ENCODE results near the gene TBC1D10A.

The TBC1D10A gene

DNA sequence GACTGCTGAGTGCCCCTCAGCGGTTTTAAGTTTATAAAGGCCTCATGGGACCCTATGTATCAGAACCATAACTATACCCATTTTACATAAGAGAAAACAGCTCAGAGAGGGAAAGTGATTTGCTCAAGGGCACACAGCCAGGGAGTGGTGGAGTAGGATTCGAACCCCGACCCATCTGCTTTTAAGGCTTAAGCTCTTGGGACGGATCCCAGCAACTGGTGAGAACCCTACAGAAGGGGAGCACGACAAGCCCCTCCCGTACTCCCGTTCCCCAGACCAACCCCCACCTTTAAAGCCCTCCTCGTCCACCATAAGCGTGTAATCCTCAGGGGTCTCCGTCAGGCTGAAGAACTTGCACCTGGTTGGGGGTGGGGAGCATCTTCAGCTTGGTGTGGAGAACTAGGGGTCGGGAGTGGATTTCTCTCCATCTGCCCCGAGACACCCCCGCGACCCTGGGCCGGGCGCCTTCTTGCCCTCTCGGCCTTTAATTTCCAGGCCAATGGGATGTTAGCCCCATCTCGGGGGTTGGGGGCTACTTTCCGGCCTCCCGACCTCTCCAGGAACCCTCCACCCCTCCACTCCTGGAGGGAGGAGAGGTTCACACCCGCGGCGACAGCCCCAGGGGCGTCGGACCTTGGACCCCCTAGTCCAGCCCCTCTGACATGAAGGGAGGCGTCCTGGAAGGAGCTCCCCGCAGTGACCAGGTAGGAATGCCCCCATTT lies 38.2 kb downstream of the TBC1D10A start:
- Histone ChIP-seq H3K9me3 (ENCODE audit: control insufficient read depth, low read length) (no peaks in the 10 kb centered on the region), H3K4me1 (ENCODE audit: control insufficient read depth, insufficient read depth, low read length) (peaks cover 34% of the 10 kb centered on the region), H3K4me3 (ENCODE audit: low read length) (peak overlapping the region; percentile 83), H3K27me3 (replicated peaks; ENCODE audit: control insufficient read depth, insufficient read depth, low read length) (no peaks in the 10 kb centered on the region), H3K36me3 (ENCODE audit: control insufficient read depth, insufficient read depth, low read length, severe bottlenecking) (peaks cover 32% of the 10 kb centered on the region), H3K9ac (ENCODE audit: low read length) (peak overlapping the region; percentile 86)
- DNase-seq (ENCODE audit: low read depth), result no peak

DNA sequence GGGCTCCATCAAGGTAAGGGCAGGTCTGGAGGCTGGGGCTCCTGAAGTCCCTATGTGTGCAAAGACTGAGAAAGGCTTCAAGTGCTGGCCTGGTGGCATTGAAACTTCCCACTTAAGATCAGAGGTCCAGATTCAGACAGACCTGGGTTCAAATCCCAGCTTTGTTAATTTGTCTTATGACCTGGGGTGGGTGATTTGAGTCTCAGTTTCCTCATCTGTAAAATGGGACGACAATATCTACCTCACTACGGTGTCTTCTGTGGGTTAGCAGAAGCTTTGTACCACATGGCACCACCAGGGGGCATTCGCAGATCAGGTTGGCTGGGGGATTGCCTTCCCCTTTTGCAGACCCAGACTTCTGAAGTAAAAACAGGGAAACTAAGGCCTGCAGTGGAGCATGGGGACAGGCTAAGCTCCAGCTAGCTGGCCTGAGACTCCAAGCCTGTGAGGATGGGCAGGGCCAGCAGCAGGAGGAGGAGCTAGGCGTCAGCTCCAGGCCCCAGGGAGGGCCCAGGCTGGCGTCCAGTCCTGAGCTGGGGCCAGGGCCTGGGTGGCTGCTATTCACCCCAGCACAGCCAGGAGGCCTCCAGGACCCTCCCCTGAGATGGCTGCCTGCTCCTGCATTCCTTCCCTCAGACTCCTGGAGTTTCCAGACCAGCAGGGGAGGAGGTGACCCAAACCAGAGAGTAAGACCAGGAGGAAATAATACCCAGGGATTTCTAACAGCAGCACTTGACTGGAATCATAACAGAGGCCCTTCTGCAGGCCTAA lies 38.9 kb downstream of the TBC1D10A start:
- peak; percentile 95 for DNase-seq (ENCODE audit: low read depth)
- Histone ChIP-seq H3K36me3 (ENCODE audit: control insufficient read depth, insufficient read depth, low read length, severe bottlenecking) (peaks cover 24% of the 10 kb centered on the region), H3K27me3 (replicated peaks; ENCODE audit: control insufficient read depth, insufficient read depth, low read length) (no peaks in the 10 kb centered on the region), H3K4me3 (ENCODE audit: low read length) (peak overlapping the region; percentile 83), H3K9me3 (ENCODE audit: control insufficient read depth, low read length) (no peaks in the 10 kb centered on the region), H3K9ac (ENCODE audit: low read length) (peak overlapping the region; percentile 86), H3K4me1 (ENCODE audit: control insufficient read depth, insufficient read depth, low read length) (peaks cover 34% of the 10 kb centered on the region)

DNA sequence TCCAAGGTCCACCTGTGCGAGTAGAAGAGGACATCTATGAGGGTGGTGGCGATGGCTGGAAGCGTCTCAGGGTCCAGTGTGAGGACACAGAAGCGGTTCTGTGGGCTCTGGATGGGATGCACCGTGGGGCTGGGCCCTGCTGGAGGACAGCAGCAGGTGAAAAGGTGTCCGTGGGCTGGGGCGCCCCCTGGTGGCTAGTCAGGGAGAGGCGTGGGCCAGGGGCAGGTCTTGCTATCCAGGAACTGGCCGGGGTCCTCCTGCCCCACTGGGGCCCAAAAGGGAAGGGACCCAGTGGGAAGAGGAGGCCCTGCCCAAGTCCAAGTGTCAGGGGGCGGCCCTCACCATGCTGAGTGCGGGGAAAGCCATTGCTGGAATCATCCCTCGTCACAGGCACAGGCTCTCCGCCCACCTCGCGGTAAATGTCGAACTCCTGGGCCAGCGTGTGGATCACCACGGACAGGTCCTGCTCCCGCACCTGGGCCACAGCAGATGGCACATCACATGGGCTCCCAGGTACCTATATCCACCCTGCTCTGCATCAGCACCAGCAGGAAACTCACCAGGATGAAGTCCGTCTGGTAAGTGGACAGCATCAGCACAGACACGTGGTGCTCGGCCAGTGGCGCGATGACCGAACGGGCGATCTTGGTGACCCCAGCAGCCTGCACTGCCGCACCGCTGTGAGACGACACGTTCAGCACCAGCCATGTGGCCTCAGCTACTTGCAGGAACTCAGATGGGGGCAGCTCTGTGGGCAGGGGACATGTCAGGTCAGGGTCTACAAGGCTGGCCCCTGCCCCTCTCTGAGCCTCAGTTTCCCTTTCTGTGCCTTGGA lies 39.7 kb downstream of the TBC1D10A start:
- Histone ChIP-seq H3K36me3 (ENCODE audit: control insufficient read depth, insufficient read depth, low read length, severe bottlenecking) (peaks cover 16% of the 10 kb centered on the region), H3K4me3 (ENCODE audit: low read length) (no peak overlapping the region), H3K27me3 (replicated peaks; ENCODE audit: control insufficient read depth, insufficient read depth, low read length) (no peaks in the 10 kb centered on the region), H3K9ac (ENCODE audit: low read length) (no peak overlapping the region), H3K4me1 (ENCODE audit: control insufficient read depth, insufficient read depth, low read length) (peaks cover 34% of the 10 kb centered on the region), H3K9me3 (ENCODE audit: control insufficient read depth, low read length) (no peaks in the 10 kb centered on the region)
- DNase-seq (ENCODE audit: low read depth), result peak; percentile 62

DNA sequence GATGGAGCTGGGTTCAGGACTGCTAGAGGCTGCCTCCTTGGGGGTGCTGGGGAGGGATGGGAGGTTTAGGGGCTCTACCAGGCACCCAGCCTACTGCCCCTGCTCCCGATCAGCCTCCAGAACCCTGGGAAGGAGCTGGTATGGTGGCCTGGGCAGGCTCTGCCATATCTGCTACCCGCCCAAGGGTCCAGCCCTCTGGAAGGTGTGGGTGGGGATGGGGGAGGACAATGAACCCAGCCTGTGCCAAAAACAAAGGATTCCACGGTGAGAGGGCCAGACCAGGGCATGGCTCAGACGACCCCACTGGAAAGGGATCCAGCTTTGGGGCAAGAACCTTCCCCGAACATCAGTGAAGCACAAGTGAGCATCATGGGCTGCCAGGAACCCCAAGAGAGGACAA lies 40.4 kb downstream of the TBC1D10A start:
- Histone ChIP-seq H3K4me1 (ENCODE audit: control insufficient read depth, insufficient read depth, low read length) (peaks cover 30% of the 10 kb centered on the region), H3K9ac (ENCODE audit: low read length) (no peak overlapping the region), H3K36me3 (ENCODE audit: control insufficient read depth, insufficient read depth, low read length, severe bottlenecking) (peaks cover 11% of the 10 kb centered on the region), H3K9me3 (ENCODE audit: control insufficient read depth, low read length) (no peaks in the 10 kb centered on the region), H3K27me3 (replicated peaks; ENCODE audit: control insufficient read depth, insufficient read depth, low read length) (no peaks in the 10 kb centered on the region), H3K4me3 (ENCODE audit: low read length) (no peak overlapping the region)
- DNase-seq (ENCODE audit: low read depth), result no peak

DNA sequence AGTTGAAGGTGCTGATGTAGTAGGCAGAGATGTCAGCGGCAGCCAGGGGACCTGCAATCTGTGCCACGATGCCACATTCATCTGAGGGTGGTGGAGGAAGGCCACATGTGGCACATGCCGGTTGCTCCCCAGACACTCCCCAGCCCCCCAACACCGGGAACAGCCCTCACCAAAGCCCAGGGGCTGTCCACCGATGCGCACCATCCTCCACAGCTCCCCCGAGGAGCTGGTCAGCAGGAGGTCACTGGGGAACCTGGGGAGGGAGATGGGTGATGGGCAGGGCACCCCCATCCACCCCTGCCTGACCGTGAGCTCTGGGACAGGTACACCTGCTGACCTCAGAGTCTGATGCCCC lies 40.9 kb downstream of the TBC1D10A start:
- no peaks in the 10 kb centered on the region for H3K9me3 ChIP-seq (ENCODE audit: control insufficient read depth, low read length)
- peaks cover 11% of the 10 kb centered on the region for H3K36me3 ChIP-seq (ENCODE audit: control insufficient read depth, insufficient read depth, low read length, severe bottlenecking)
- H3K27me3 ChIP-seq (replicated peaks; ENCODE audit: control insufficient read depth, insufficient read depth, low read length), result no peaks in the 10 kb centered on the region
- peaks cover 25% of the 10 kb centered on the region for H3K4me1 ChIP-seq (ENCODE audit: control insufficient read depth, insufficient read depth, low read length)
- no peak for DNase-seq (ENCODE audit: low read depth)
- H3K9ac ChIP-seq (ENCODE audit: low read length), result no peak overlapping the region
- H3K4me3 ChIP-seq (ENCODE audit: low read length), result no peak overlapping the region

DNA sequence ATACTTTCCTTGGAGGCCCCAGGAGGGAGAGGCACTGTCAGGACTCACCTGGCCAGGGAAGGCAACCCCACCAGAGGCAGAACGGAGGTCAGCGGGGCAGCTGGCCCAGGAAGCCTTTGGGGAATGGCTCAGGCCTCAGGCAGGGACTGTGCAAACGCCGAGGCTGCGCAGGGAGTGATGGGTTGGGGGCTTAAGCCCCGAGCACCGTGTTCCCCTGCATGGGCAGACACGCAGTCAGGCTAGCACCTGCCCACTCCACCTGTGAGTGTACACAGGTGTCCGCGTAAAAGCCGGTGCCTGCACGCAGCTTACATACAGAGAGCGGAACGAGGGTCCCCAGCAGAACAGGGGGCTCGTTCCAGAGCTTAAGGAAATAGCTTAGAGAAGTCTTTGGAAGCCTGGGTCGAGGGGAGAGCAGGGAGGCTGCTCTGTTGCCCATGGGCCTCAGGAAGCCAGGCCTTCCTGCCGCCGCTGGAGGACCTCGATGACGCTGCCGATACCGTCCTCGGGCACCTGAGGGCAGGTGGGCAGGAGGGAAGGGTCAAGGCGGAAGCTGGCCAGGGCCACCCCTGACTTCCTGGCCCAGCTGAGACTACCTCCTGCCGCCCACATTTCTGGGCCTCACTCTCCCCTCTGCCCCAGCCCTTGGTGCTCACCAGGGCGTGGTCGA lies 41.4 kb downstream of the TBC1D10A start:
- H3K9ac ChIP-seq (ENCODE audit: low read length), result no peak overlapping the region
- no peak overlapping the region for H3K4me3 ChIP-seq (ENCODE audit: low read length)
- DNase-seq (ENCODE audit: low read depth), result no peak
- H3K27me3 ChIP-seq (replicated peaks; ENCODE audit: control insufficient read depth, insufficient read depth, low read length), result no peaks in the 10 kb centered on the region
- H3K4me1 ChIP-seq (ENCODE audit: control insufficient read depth, insufficient read depth, low read length), result peaks cover 20% of the 10 kb centered on the region
- peaks cover 11% of the 10 kb centered on the region for H3K36me3 ChIP-seq (ENCODE audit: control insufficient read depth, insufficient read depth, low read length, severe bottlenecking)
- H3K9me3 ChIP-seq (ENCODE audit: control insufficient read depth, low read length), result no peaks in the 10 kb centered on the region

DNA sequence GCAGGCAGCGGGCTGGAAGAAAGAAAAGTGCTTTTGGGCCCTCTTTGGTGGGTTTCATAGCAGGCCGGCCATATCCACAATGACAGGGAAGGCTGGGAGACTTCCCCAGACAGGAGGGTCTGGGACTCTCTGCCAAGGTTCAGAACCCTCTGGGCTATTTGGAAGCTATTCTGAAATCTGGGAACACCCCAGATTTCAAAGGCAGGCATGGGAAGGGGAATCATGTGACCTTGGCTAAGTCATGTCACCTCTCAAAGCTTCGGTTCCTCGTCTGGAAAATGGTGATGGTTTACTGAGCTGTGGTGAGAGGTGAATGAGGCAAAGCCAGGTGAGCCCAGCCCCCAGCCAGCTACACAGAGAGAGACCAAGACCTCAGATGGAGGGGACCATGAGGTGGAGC lies 42.1 kb downstream of the TBC1D10A start:
- no peaks in the 10 kb centered on the region for H3K9me3 ChIP-seq (ENCODE audit: control insufficient read depth, low read length)

DNA sequence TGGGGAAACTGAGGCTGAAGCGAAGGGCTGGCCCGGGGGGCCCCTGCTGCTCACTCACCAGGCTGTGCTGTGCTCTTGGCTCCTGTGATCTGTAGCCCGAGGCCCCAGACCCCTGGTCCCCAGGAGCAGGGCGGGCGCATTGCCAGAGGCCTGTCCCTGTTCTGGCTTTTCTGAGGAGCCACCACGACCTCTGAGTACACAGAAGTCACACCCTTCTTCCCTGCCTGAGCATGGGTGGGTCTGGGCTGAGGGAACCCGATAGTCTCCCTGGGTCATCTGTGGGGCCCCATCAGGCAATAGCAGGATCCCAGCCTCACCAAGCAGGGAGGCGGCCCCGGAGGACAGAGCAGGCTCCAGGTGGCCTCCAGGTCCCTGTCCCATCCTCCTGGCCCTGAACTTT lies 42.6 kb downstream of the TBC1D10A start:
- DNase-seq (ENCODE audit: low read depth), result no peak
- peaks cover 24% of the 10 kb centered on the region for H3K4me1 ChIP-seq (ENCODE audit: control insufficient read depth, insufficient read depth, low read length)
- H3K9me3 ChIP-seq (ENCODE audit: control insufficient read depth, low read length), result no peaks in the 10 kb centered on the region
- H3K9ac ChIP-seq (ENCODE audit: low read length), result no peak overlapping the region
- no peak overlapping the region for H3K4me3 ChIP-seq (ENCODE audit: low read length)
- no peaks in the 10 kb centered on the region for H3K27me3 ChIP-seq (replicated peaks; ENCODE audit: control insufficient read depth, insufficient read depth, low read length)
- H3K36me3 ChIP-seq (ENCODE audit: control insufficient read depth, insufficient read depth, low read length, severe bottlenecking), result peaks cover 11% of the 10 kb centered on the region

More for the DNA sequence above, 42.1 kb downstream of the TBC1D10A start:
- H3K36me3 ChIP-seq (ENCODE audit: control insufficient read depth, insufficient read depth, low read length, severe bottlenecking), result peaks cover 11% of the 10 kb centered on the region
- H3K4me3 ChIP-seq (ENCODE audit: low read length), result no peak overlapping the region
- no peaks in the 10 kb centered on the region for H3K27me3 ChIP-seq (replicated peaks; ENCODE audit: control insufficient read depth, insufficient read depth, low read length)
- no peak for DNase-seq (ENCODE audit: low read depth)
- H3K9ac ChIP-seq (ENCODE audit: low read length), result no peak overlapping the region
- H3K4me1 ChIP-seq (ENCODE audit: control insufficient read depth, insufficient read depth, low read length), result peaks cover 19% of the 10 kb centered on the region

DNA sequence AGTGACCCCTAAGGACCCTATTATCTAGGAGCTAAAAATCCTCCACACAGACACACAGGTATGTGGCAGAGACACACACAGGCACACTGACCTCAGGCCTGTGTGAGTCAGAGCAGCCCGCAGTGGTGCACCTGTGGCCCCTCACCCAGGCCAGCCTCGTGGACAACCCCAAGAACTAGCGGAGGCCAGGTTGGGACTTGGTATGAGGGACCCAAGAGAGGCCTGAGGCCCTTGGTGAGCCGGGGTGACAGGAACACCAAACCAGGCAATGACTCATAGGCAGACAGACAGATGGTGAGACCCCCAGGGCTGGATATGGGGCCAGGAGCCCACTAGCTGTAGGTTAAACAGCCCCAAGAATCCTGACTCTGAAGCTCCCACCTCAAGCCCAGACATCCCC lies 43.4 kb downstream of the TBC1D10A start:
- no peaks in the 10 kb centered on the region for H3K9me3 ChIP-seq (ENCODE audit: control insufficient read depth, low read length)
- H3K27me3 ChIP-seq (replicated peaks; ENCODE audit: control insufficient read depth, insufficient read depth, low read length), result no peaks in the 10 kb centered on the region
- H3K4me1 ChIP-seq (ENCODE audit: control insufficient read depth, insufficient read depth, low read length), result peaks cover 25% of the 10 kb centered on the region
- peaks cover 11% of the 10 kb centered on the region for H3K36me3 ChIP-seq (ENCODE audit: control insufficient read depth, insufficient read depth, low read length, severe bottlenecking)
- H3K9ac ChIP-seq (ENCODE audit: low read length), result no peak overlapping the region
- DNase-seq (ENCODE audit: low read depth), result no peak
- H3K4me3 ChIP-seq (ENCODE audit: low read length), result no peak overlapping the region

DNA sequence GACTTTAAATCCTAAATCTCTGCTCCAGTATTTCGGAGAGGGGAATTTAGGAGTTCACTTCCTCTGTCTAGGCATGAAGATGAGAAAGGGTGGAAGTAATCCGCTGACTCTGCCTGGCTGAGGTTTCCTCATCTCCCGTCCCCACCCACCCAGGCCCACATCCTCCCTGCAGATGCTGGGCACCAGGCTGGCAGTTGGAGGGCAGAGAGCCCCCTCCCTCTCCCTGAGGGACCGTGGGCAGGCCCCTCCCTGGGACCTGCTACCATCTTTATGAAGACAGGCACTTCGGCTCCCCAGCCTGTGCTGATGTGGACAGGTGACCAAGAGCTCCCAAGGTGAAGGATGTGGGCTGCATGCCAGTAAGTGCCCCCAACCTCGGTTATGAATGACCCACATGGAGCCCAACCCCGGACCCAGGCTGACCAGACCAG lies 44.1 kb downstream of the TBC1D10A start:
- DNase-seq (ENCODE audit: low read depth), result no peak
- Histone ChIP-seq H3K36me3 (ENCODE audit: control insufficient read depth, insufficient read depth, low read length, severe bottlenecking) (peaks cover 11% of the 10 kb centered on the region), H3K4me3 (ENCODE audit: low read length) (no peak overlapping the region), H3K9ac (ENCODE audit: low read length) (no peak overlapping the region), H3K9me3 (ENCODE audit: control insufficient read depth, low read length) (no peaks in the 10 kb centered on the region), H3K4me1 (ENCODE audit: control insufficient read depth, insufficient read depth, low read length) (peaks cover 27% of the 10 kb centered on the region), H3K27me3 (replicated peaks; ENCODE audit: control insufficient read depth, insufficient read depth, low read length) (no peaks in the 10 kb centered on the region)

DNA sequence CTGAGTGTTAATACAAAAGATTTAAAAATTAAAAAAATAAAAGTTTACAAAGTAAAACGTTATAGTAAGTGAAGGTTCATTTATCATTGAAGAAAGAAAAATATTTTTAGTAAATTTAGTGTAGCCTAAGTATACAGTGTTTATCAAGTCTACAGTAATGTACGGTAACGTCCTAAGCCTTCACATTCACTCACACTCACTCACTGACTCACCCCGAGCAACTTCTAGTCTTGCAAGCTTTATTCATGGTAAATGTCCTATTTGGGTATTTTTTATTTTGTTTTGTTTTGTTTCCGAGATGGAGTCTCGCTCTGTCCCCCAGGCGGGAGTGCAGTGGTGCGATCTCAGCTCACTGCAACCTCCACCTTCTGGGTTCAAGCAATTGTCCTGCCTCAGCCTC lies 46.2 kb downstream of the TBC1D10A start:
- Histone ChIP-seq H3K36me3 (ENCODE audit: control insufficient read depth, insufficient read depth, low read length, severe bottlenecking) (peaks cover 8% of the 10 kb centered on the region), H3K9me3 (ENCODE audit: control insufficient read depth, low read length) (no peaks in the 10 kb centered on the region), H3K4me1 (ENCODE audit: control insufficient read depth, insufficient read depth, low read length) (peaks cover 32% of the 10 kb centered on the region), H3K9ac (ENCODE audit: low read length) (no peak overlapping the region), H3K27me3 (replicated peaks; ENCODE audit: control insufficient read depth, insufficient read depth, low read length) (no peaks in the 10 kb centered on the region), H3K4me3 (ENCODE audit: low read length) (no peak overlapping the region)
- no peak for DNase-seq (ENCODE audit: low read depth)

Measured in adipocyte (in vitro differentiated cells).